Activated T-cell treated with anti-CD3 and anti-CD28 coated beads, Interleukin-2, amount 50 U/mL, for 72 hours (primary cell): Measurements from ENCODE around the gene OR6Q1. TPM values are rescaled to one million over a fixed set of nuclear protein-coding genes. Genes with fewer than 3 reads are reported as not detected.

Experiments used
- ATAC-seq, 2 donors: fragments of 150-1000 bp; cut with Tn5 transposase; replicated peaks in 1 of 2; 2 replicates each; pipeline ENCODE4 v1.10.0; 2021; ENCODE audit warnings: moderate library complexity in 2 of 2, mild to moderate bottlenecking in 1 of 2
- DNase-seq, 2 donors: peaks; one replicate each; pipeline ENCODE4 v3.0.0; 2021 to 2022; ENCODE audit warnings: mixed read lengths in 1 of 2
- H3K27ac Mint-ChIP-seq: one replicate; pipeline ENCODE4 v1.8.0; 2022; ENCODE audit warnings: mild to moderate bottlenecking, moderate library complexity, mixed read lengths
- H3K27me3 Mint-ChIP-seq: one replicate; pipeline ENCODE4 v1.8.0; 2022; ENCODE audit warnings: low read depth, mixed read lengths
- H3K36me3 Mint-ChIP-seq, 2 donors: one replicate each; pipeline ENCODE4 v1.8.0; 2022; ENCODE audit warnings: mixed read lengths in 2 of 2, mild to moderate bottlenecking in 1 of 2; ENCODE audit not compliant: insufficient read depth in 2 of 2
- H3K4me1 Mint-ChIP-seq: one replicate; pipeline ENCODE4 v1.8.0; 2022; ENCODE audit warnings: low read depth, mixed read lengths
- H3K4me3 Mint-ChIP-seq, 2 donors: one replicate each; pipeline ENCODE4 v1.8.0; 2022; ENCODE audit warnings: mild to moderate bottlenecking in 2 of 2, mixed read lengths in 2 of 2, moderate library complexity in 2 of 2
- H3K9me3 Mint-ChIP-seq, 2 donors: one replicate each; pipeline ENCODE4 v1.8.0; 2022; ENCODE audit warnings: mixed read lengths in 2 of 2
- total RNA-seq, 2 donors: library from RNA; stranded (reverse); gene quantifications; one replicate each; pipeline ENCODE4 v1.2.3, GENCODE V29; 2022

Gene OR6Q1
- total RNA-seq, 2 donors from 2014 or later, result not detected

GRCh38 chr11:58061813-58062212 lies 31.1 kb downstream of the OR6Q1 start:
- no peak for DNase-seq
- H3K36me3 Mint-ChIP-seq, result no peaks in the 10 kb centered on the region
- H3K4me3 Mint-ChIP-seq, result no peak overlapping the region
- ATAC-seq, result peak; percentile 11 to 53
- H3K4me1 Mint-ChIP-seq, result no peaks in the 10 kb centered on the region
- H3K27ac Mint-ChIP-seq, result no peak overlapping the region
- H3K9me3 Mint-ChIP-seq, result no peaks in the 10 kb centered on the region
- H3K27me3 Mint-ChIP-seq, result peaks cover 5% of the 10 kb centered on the region

DNA sequence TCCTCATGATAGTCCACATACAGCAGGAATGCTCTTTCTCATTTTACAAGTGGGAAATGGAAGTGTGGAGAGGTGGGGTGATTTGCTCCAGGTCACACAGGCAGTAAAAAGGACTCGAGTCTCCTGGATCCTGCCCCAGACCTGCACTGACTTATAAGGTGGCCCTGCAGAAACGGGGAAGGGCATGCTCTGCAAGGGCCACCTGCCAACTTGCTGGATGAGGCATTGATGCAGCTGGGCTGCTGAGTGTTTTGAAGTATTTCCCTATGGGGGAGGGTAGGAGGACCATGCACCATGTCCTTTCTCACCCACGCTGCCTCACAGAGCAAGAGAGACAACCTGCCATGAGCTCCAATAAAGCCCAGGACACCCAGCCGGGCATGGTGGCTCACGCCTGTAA lies 36.9 kb downstream of the OR6Q1 start:
- no peak overlapping the region for H3K4me3 Mint-ChIP-seq
- DNase-seq, result no peak
- H3K27me3 Mint-ChIP-seq, result no peaks in the 10 kb centered on the region
- no peak overlapping the region for H3K27ac Mint-ChIP-seq
- no peaks in the 10 kb centered on the region for H3K4me1 Mint-ChIP-seq
- no peaks in the 10 kb centered on the region for H3K36me3 Mint-ChIP-seq
- no peaks in the 10 kb centered on the region for H3K9me3 Mint-ChIP-seq
- ATAC-seq, result no peak

DNA sequence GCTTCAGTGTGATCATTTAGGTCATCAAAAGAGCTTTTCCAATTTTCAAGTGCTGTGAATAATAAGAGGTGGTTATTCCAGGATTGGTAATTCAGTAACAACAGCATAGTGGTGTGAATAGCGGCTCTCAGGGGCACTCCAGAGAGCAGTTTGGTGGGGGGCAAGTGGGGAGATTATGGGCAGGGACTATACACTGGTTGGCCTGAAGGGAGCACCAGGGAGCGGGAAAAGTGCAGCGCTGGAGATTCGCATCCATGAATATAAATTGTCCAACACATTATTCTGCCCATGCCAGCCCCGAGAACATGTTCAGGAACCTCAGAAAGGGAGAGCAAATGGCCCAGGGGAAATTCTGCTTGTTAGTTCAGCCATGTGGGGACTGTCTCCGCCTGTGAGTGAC lies 37.9 kb downstream of the OR6Q1 start:
- ATAC-seq (no peak), DNase-seq (no peak)
- no peak overlapping the region for H3K27ac Mint-ChIP-seq
- no peaks in the 10 kb centered on the region for H3K4me1 Mint-ChIP-seq
- H3K27me3 Mint-ChIP-seq, result peaks cover under 1% of the 10 kb centered on the region
- no peaks in the 10 kb centered on the region for H3K36me3 Mint-ChIP-seq
- no peak overlapping the region for H3K4me3 Mint-ChIP-seq
- no peaks in the 10 kb centered on the region for H3K9me3 Mint-ChIP-seq

- ATAC-seq (no peak), DNase-seq (no peak)
- H3K9me3 Mint-ChIP-seq, result peaks cover 0 to 1% of the 10 kb centered on the region in 2 donors
- H3K27me3 Mint-ChIP-seq, result peaks cover 14% of the 10 kb centered on the region
- H3K4me3 Mint-ChIP-seq, result no peak overlapping the region
- no peaks in the 10 kb centered on the region for H3K4me1 Mint-ChIP-seq
- H3K36me3 Mint-ChIP-seq, result no peaks in the 10 kb centered on the region
- no peak overlapping the region for H3K27ac Mint-ChIP-seq
Observed at GRCh38 chr11:58070585-58070984, 39.8 kb downstream of the OR6Q1 start.

DNA sequence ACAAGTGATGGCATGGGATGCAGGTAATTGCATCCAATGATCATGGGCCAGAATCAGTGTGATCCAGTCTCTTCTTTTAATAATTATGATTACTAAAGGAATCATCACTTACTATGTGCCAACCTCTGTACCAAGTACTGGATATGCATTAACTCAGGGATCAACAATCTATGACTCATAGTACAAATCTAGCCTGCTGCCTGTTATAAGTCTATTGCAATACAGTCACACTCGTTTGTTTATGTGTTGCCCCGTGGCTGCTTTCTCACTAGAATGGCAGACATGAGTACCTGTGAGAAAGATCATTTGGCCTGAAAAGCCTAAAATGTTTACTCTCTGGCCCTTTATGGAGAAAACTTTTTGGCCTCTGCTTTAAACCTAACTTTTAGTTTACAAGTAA lies 45.0 kb downstream of the OR6Q1 start:
- H3K36me3 Mint-ChIP-seq, result no peaks in the 10 kb centered on the region
- H3K4me1 Mint-ChIP-seq, result no peaks in the 10 kb centered on the region
- no peak overlapping the region for H3K27ac Mint-ChIP-seq
- DNase-seq, result no peak
- H3K4me3 Mint-ChIP-seq, result no peak overlapping the region
- no peak for ATAC-seq
- H3K9me3 Mint-ChIP-seq, result peaks cover 1 to 2% of the 10 kb centered on the region in 2 donors
- peaks cover 22% of the 10 kb centered on the region for H3K27me3 Mint-ChIP-seq

Other genes starting within 250 kb of the OR6Q1 start
- gene OR9Q1, start 7.1 kb upstream of the OR6Q1 start, total RNA-seq, result not detected
- not detected for gene OR9I1, start 94.6 kb downstream of the OR6Q1 start, total RNA-seq
- not detected for gene OR9Q2, start 158.1 kb downstream of the OR6Q1 start, total RNA-seq
- not detected for gene OR1S2, start 173.2 kb downstream of the OR6Q1 start, total RNA-seq
- not detected for gene OR1S1, start 181.8 kb downstream of the OR6Q1 start, total RNA-seq
- gene OR10Q1, start 198.0 kb downstream of the OR6Q1 start, total RNA-seq, result not detected
- gene OR10W1, start 237.3 kb downstream of the OR6Q1 start, total RNA-seq, result not detected